B cell (primary cell): Measurements from ENCODE around the gene RAD51. TPM values are rescaled to one million over a fixed set of nuclear protein-coding genes. Genes with fewer than 3 reads are reported as not detected.
A peak's percentile ranks its signal among the peaks of the same experiment; 100 is the strongest.

Experiments
- ATAC-seq: fragments of 200-7000 bp; cut with Tn5 transposase; one replicate; pipeline ENCODE4 v1.10.0; 2021; ENCODE audit warnings: low read depth, mild to moderate bottlenecking, moderate number of reproducible peaks, moderate library complexity
- CTCF ChIA-PET: fragments of 350-600 bp; sonication (Branson Sonifier 250); formaldehyde crosslinking; loops from one replicate; lab custom pipeline; 2021; ENCODE audit warnings: antibody characterized with exemption, inconsistent platforms; lab: Charles Lee
- POLR2A ChIA-PET: fragments of 350-600 bp; sonication (Branson Sonifier 250); formaldehyde crosslinking; loops from one replicate; lab custom pipeline; 2021; ENCODE audit warnings: antibody characterized with exemption; lab: Charles Lee
- DNase-seq: peaks from one replicate; pipeline ENCODE4 v3.0.0; 2013
- H2AFZ ChIP-seq: 2 replicates; pipeline ENCODE4 v1.6.1; 2012; ENCODE audit warnings: mild to moderate bottlenecking, low read depth, low read length; ENCODE audit not compliant: insufficient read depth, poor library complexity, severe bottlenecking
- H3K27ac ChIP-seq, 2 donors: 1 replicate in 1 of 2; 2 replicates in 1 of 2; pipeline ENCODE4 v1.5.1; 2012 to 2013; ENCODE audit warnings: low read length in 2 of 2, mild to moderate bottlenecking in 2 of 2, moderate library complexity in 1 of 2
- H3K27me3 ChIP-seq, 4 experiments: fragments of 200-600 bp in 1 of 4; sonication (generic) in 1 of 4; replicated peaks in 1 of 4; 1 replicate in 2 of 4; 2 replicates in 2 of 4; pipeline versions ENCODE4 v1.6.1 to v1.7.0; 2013 to 2016; ENCODE audit warnings: low read length in 3 of 4, mild to moderate bottlenecking in 2 of 4, mixed read lengths in 1 of 4, moderate library complexity in 1 of 4; ENCODE audit not compliant: insufficient read depth in 4 of 4, control insufficient read depth in 3 of 4; ENCODE audit errors: control extremely low read depth in 1 of 4
- H3K36me3 ChIP-seq, 2 experiments: replicated peaks in 1 of 2; 1 replicate in 1 of 2; 2 replicates in 1 of 2; pipeline versions ENCODE4 v1.6.1 to v1.7.1; 2013; ENCODE audit warnings: low read length in 1 of 2; ENCODE audit not compliant: insufficient read depth in 2 of 2, control insufficient read depth in 1 of 2; ENCODE audit errors: control extremely low read depth in 1 of 2, extremely low read depth in 1 of 2
- H3K4me1 ChIP-seq, 2 donors: fragments of 200-600 bp in 1 of 2; sonication (generic) in 1 of 2; 1 replicate in 1 of 2; 2 replicates in 1 of 2; pipeline versions ENCODE4 v1.5.1 to v1.6.1; 2013 to 2017; ENCODE audit warnings: low read length in 2 of 2; ENCODE audit not compliant: control insufficient read depth in 2 of 2, insufficient read depth in 2 of 2
- H3K4me2 ChIP-seq: replicated peaks from 2 replicates; pipeline ENCODE3; 2012; ENCODE audit warnings: mild to moderate bottlenecking, low read depth, low read length; ENCODE audit not compliant: poor library complexity, severe bottlenecking
- H3K4me3 ChIP-seq, 5 experiments: fragments of 200-600 bp in 1 of 5; sonication (generic) in 1 of 5; 1 replicate in 3 of 5; 2 replicates in 2 of 5; pipeline versions ENCODE4 v1.5.1 to v1.7.0; 2011 to 2016; ENCODE audit warnings: low read length in 4 of 5, mild to moderate bottlenecking in 4 of 5, low read depth in 2 of 5, control low read depth in 1 of 5, moderate library complexity in 1 of 5; ENCODE audit not compliant: insufficient read depth in 1 of 5; ENCODE audit errors: control extremely low read depth in 1 of 5, extremely low read depth in 1 of 5
- H3K79me2 ChIP-seq: fragments of 200-600 bp; sonication (generic); one replicate; pipeline ENCODE4 v1.6.0; 2016; ENCODE audit warnings: low read length; ENCODE audit not compliant: control insufficient read depth, insufficient read depth
- H3K9ac ChIP-seq: fragments of 200-600 bp; sonication (generic); 2 replicates; pipeline ENCODE4 v1.6.1; 2017; ENCODE audit warnings: mild to moderate bottlenecking, low read length, moderate library complexity
- H3K9me3 ChIP-seq, 3 donors: one replicate each; pipeline versions ENCODE4 v1.6.1 to v1.7.1; 2013; ENCODE audit warnings: low read length in 2 of 3; ENCODE audit not compliant: control insufficient read depth in 2 of 3, insufficient read depth in 1 of 3; ENCODE audit errors: control extremely low read depth in 1 of 3
- H4K20me1 ChIP-seq: 2 replicates; pipeline ENCODE4 v1.6.0; 2012; ENCODE audit warnings: mild to moderate bottlenecking, low read length; ENCODE audit not compliant: insufficient read depth, control insufficient read depth, poor library complexity, severe bottlenecking
- H3K27ac Mint-ChIP-seq: one replicate; pipeline ENCODE4 v1.8.0; 2021; ENCODE audit warnings: mixed read lengths
- H3K27me3 Mint-ChIP-seq: one replicate; pipeline ENCODE4 v1.8.0; 2021; ENCODE audit warnings: mixed read lengths
- H3K4me1 Mint-ChIP-seq: one replicate; pipeline ENCODE4 v1.8.0; 2021; ENCODE audit warnings: mixed read lengths
- H3K4me3 Mint-ChIP-seq: one replicate; pipeline ENCODE4 v1.8.0; 2021; ENCODE audit warnings: mixed read lengths
- H3K9me3 Mint-ChIP-seq: one replicate; pipeline ENCODE4 v1.8.0; 2022; ENCODE audit warnings: mixed read lengths; ENCODE audit not compliant: insufficient read depth
- EZH2 ChIP-seq: IDR thresholded peaks from 2 replicates; pipeline ENCODE4 v1.6.1; 2012; ENCODE audit warnings: borderline replicate concordance, low read depth, mild to moderate bottlenecking, moderate library complexity, low read length; ENCODE audit not compliant: insufficient read depth, poor library complexity, severe bottlenecking
- WGBS: methylation state at CpG from one replicate; pipeline ENCODE4 v1.1.5; 2013; ENCODE audit warnings: missing lambda C conversion rate; ENCODE audit not compliant: insufficient coverage; 5-methylcytosine and 5-hydroxymethylcytosine counted together
- intact Hi-C: fragments of 100-400 bp; cut with micrococcal nuclease; formaldehyde crosslinking; loops from one replicate; pipeline ENCODE4 v1.10.0; 2022
- polyA plus RNA-seq: library from polyadenylated mRNA; depleted of rRNA; stranded (reverse); fragments of >200 nt; gene quantifications from 2 replicates; pipeline ENCODE4 v1.2.3, GENCODE V29; 2012
- total RNA-seq, 2 donors: library from RNA; stranded (reverse); fragments of 120-200 nt in 1 of 2; gene quantifications; 1 replicate in 1 of 2; 2 replicates in 1 of 2; pipeline versions ENCODE4 v1.2.3 to v1.2.4, GENCODE V29; 2013 to 2022
- TF ChIP-seq, protein P1 (sequence below): fragments of 200-600 bp; IDR thresholded peaks from one replicate; pipeline ENCODE4 v1.8.0; 2022; ENCODE audit warnings: antibody characterized with exemption, mild to moderate bottlenecking

RAD51 gene
- total and polyA plus RNA-seq, 2 donors (not counting 1 experiment from before 2014, with no cell fraction given): 0.67 to 1.9 TPM

DNA sequence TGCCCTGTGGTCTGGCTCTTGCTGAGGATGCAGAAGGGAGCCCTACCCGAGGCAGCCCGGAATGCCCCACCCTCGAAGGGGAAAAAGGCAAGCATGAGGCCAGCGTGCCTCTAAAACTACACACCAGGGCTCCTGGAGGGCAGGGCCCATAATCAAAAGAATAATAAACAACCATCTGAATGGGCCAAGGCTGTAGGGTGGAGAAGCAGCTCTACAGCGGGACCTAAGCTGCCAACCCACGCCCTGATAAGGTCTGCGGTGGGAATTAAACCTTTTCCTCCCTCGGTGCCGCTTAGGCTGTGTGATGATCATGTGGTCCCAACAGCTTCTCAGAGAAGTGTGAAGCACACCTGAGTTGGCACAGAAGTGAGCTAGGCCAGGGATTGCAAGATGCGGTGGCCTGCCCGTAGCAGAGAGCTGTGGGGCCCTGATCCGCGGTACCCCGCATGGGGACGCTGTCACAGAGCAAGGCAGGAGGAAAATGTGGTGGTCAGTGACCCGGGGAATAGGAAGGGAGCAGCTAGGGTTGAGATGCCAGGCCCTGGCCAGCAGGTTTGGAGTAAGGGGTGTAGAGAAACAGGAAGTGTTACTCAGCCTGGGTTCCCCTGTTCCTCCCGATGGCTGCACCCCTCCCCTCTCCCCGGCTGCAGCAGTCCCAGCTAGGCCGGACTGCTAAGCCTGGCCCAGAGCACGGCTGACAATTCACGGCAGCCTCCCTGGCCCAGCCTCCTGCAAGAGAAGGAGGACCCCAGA, 73.7 kb downstream of the RAD51 start:
- intact Hi-C loops: loop anchor here (1.0 kb wide), 5 partner anchors 13 to 126 kb away; partner anchors contain the start of genes DNAJC17, RMDN3, VPS18 and ZFYVE19

More for the DNA sequence above, 73.7 kb downstream of the RAD51 start:
- TF ChIP-seq, protein P1, sequence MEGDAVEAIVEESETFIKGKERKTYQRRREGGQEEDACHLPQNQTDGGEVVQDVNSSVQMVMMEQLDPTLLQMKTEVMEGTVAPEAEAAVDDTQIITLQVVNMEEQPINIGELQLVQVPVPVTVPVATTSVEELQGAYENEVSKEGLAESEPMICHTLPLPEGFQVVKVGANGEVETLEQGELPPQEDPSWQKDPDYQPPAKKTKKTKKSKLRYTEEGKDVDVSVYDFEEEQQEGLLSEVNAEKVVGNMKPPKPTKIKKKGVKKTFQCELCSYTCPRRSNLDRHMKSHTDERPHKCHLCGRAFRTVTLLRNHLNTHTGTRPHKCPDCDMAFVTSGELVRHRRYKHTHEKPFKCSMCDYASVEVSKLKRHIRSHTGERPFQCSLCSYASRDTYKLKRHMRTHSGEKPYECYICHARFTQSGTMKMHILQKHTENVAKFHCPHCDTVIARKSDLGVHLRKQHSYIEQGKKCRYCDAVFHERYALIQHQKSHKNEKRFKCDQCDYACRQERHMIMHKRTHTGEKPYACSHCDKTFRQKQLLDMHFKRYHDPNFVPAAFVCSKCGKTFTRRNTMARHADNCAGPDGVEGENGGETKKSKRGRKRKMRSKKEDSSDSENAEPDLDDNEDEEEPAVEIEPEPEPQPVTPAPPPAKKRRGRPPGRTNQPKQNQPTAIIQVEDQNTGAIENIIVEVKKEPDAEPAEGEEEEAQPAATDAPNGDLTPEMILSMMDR: no peak
- no peak for TF ChIP-seq EZH2
- Histone ChIP-seq H3K4me1 (peaks cover 46 to 61% of the 10 kb centered on the region in 2 donors), H3K9me3 (no peaks in the 10 kb centered on the region), H3K36me3 (peaks cover 0 to 21% of the 10 kb centered on the region in 2 experiments), H3K4me3 (peak overlapping the region in 4 of 5 experiments; percentile 15 to 52 (median 38)), H2AFZ (peak overlapping the region; percentile 51), H3K27ac (peak overlapping the region; percentile 42 to 78), H3K27me3 (no peaks in the 10 kb centered on the region), H4K20me1 (no peaks in the 10 kb centered on the region), H3K79me2 (no peaks in the 10 kb centered on the region), H3K4me2 (peak overlapping the region; percentile 80), H3K9ac (peak overlapping the region; percentile 36)
- ChIA-PET POLR2A (interaction anchor here (0.6 to 3.1 kb wide), 5 partner anchors 11 to 74 kb away, joined by 3 to 14 read pairs (median 4); partner anchors contain the start of genes RAD51 and RMDN3), CTCF (interaction anchor here (0.7 to 9.6 kb wide), 8 partner anchors 10 to 249 kb away, joined by 3 to 99 read pairs (median 4); no protein-coding TSS in a partner anchor)
- Mint-ChIP-seq H3K4me1 (peaks cover 54% of the 10 kb centered on the region), H3K27ac (peak overlapping the region; percentile 95), H3K27me3 (no peaks in the 10 kb centered on the region), H3K4me3 (peak overlapping the region; percentile 88), H3K9me3 (no peaks in the 10 kb centered on the region)
- WGBS: 40% methylated on average over 20 of the region's 21 CpGs
- ATAC-seq (peak; percentile 11), DNase-seq (peak; percentile 61)
